ENCODE measurements around the gene SLC4A2.
A peak's percentile ranks its signal among the peaks of the same experiment; 100 is the strongest.

SLC4A2 gene

GRCh38 chr7:151046603-151047573, 12.5 kb upstream of the SLC4A2 start:
- DNase-seq: peak; percentile 74

DNA sequence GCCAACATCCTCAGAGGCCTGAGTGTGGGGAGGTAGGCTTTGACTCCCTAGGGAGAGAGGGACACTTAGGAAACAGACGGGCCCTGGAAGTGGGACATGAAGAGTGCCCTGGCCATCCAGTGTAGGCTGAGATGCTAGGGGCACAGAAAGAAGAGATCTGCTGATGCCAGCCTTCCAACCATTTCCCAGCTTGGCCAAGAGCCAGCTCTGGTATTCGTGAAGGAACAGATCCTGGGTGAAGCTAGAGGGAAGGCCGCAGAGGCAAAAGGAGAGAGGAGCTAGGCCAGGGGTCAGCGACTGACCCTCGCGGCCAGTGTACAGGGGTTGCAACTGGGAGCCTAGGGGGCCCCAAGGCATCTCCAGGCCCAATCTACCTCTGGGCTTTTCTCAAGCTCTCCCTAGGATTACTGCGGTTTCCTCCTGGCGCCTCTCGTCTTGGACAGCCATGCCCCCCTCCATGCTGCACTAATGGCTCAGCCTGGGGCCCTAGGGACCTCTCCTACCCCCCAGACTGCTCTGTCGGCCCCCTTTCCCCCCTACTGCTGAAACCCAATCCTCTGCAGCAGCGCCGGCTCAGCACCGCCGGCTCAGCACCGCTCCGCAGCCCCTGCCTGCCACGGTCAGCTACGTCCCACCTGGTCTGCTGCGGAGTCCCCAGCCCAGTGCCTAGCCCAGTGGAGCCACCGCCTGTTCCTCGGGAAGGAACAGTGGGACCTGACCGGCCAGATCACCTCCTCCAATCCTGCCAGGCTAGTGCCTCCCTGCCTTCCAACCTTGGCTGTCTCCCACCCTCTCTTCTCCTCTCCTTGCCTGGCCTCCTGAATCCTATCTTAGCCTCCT, 11.2 kb upstream of the SLC4A2 start, which contains the start of gene ASIC3:
ASIC3 (plus strand) TSS at position 556 of the 840 bp plus-strand sequence. CDS start 355 bp downstream, outside the sequence.
- no peak for DNase-seq

- no peak for DNase-seq
Observed at GRCh38 chr7:151048911-151049463, 10.4 kb upstream of the SLC4A2 start.

- peak; percentile 60 for DNase-seq
Observed at GRCh38 chr7:151051108-151051507, 8.3 kb upstream of the SLC4A2 start.

- DNase-seq: no peak
Observed at GRCh38 chr7:151053096-151053495, 6.3 kb upstream of the SLC4A2 start.

DNA sequence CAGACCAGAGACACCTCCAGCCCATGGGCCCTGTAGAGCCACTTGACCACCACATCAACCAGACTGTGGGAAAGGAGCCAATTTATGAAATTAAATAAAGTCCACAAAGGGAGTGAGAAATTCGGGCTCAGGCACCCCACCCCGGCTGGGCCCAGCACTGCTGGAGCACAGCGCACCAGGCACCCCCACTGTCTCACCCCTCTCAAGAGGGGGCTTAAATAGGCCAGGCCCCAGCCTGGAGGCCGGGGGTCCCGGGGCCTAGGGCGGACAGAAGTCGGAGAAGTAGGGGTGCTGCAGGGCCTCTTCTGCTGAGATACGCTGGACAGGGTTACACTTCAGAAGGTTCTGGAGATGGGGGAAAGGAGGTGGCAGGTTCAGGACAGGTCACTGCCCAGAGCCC, 5.6 kb upstream of the SLC4A2 start:
- no peak for DNase-seq

DNA sequence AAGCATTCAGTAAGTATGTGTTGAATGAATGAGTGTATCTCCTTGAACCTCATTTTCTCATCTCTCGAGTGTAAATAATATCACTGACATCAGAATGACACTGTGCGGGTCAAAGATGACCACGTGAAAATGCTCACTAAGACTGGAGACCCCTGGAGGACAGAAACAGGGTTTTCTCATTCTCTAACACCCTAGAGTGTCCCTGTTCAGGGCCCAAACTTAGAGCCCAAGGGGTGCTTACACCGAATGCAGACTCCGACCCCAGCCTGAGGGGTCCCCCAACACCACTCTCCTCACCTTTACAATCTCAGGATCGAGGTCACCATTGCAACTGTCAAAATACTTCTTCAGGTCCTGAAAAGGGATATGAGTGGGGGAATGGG, 3.1 kb upstream of the SLC4A2 start:
- DNase-seq: no peak

DNA sequence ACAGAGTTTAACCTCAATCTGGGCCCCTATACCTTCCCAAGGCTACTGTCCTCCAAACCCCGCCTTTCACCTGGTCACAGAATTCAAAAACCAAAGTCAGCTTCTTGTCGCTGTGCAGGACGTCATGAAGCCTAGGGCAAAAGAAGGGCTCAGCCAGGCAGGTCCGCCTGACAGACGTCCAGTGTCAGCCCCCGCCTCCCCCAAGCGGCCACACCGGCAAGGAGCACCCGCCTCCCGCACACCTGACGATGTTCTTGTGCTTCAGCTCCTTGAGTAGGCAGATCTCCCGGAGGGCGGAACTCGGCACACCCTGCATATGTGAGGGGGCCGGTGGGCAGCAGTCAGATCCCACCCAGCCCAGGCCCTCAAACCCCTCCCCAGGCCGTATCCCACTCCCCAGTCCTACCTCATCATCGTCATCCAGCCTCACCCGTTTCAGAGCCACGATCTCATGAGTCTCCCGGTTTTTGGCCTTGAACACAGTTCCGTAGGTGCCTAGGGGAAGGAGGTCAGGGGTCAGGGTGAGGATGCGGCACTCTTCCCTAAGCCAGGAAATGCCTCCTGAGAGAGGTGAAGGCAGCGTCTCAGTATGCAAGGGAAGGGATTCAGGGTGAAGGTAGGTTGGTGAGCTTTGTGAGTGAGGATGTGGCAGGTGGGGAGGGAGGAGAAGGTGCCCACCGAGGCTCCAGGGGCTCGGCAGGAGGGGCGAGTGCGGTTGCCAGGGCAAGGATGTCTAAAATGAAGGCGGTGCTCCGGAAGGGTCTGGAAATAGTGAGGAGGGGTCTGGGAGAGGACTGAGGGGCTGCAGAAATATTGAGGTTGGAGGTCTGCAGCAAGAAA, 2.5 kb upstream of the SLC4A2 start:
- no peak for DNase-seq

DNA sequence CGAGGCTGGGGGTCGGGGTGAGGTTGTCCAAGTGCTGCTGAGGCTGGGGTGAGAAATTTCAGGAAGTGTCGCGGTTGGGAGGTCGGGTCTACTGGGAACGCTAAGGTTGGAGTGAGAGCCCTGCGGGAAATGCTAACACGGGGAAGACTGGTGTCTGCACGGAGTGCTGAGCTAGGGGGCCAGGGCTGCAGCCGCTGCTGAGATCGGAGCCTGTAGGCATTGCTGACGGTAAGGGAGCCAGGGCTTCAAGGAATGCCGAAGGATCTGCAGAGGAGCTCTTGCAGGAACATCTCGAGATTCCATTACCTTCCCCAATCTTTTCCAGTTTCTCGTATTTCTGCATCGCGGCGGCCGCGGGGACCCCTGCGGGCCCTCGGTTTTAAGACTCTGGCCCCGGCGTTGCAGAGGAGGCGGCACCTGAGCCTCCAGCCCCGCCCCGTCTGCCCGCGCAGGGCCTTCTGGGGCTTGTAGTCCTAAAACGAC, 1.8 kb upstream of the SLC4A2 start, which contains the start of gene CDK5:
CDK5 (minus strand) TSS at position 392 of the 483 bp plus-strand sequence; CDS start at position 343, 49 bp downstream.
- DNase-seq: no peak

DNA sequence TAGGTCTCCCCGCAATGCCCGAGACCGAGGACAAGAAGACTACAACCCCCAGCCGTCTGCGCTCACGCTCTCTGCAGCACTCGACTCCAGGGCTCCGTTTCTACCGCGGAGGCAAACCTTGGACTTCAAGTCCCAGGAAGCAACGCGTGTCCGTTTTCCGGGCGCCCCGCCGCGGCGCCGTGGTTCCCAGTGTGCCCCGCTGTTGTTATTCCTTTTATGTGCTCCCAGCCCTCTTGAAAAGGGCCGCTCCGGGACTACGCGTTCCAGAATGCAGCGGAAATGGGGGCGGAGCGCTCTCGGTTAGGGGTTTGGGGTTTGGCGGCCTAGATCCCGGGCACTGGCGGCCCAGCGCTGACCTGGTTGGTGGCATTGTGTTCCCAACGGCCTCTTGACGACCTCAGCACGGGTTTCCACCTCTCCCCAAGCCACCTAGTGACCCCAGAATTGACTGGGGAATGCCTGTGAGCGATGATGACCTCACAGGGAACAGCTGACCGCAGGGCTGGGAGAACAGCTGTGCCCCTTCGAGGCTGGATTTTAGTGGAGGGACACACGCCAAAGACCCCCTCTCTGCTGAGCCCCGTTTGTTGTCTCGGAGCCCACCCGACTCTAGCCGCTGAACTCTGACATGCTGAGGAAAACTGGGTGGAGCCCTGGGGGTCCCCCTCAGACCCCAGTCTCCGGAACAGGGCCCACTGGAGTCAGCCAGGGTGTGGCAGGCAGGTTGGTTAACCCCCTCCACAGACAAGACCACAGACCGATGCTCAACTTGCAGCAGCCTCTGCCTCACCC, 1.2 kb upstream of the SLC4A2 start:
- DNase-seq: peak; percentile 100

GRCh38 chr7:151058781-151059366, 515 bp upstream of the SLC4A2 start:
- no peak for DNase-seq

GRCh38 chr7:151060113-151060415, 675 bp downstream of the SLC4A2 start:
- DNase-seq: no peak

GRCh38 chr7:151060416-151061212, 1.2 kb downstream of the SLC4A2 start:
- no peak for DNase-seq

DNA sequence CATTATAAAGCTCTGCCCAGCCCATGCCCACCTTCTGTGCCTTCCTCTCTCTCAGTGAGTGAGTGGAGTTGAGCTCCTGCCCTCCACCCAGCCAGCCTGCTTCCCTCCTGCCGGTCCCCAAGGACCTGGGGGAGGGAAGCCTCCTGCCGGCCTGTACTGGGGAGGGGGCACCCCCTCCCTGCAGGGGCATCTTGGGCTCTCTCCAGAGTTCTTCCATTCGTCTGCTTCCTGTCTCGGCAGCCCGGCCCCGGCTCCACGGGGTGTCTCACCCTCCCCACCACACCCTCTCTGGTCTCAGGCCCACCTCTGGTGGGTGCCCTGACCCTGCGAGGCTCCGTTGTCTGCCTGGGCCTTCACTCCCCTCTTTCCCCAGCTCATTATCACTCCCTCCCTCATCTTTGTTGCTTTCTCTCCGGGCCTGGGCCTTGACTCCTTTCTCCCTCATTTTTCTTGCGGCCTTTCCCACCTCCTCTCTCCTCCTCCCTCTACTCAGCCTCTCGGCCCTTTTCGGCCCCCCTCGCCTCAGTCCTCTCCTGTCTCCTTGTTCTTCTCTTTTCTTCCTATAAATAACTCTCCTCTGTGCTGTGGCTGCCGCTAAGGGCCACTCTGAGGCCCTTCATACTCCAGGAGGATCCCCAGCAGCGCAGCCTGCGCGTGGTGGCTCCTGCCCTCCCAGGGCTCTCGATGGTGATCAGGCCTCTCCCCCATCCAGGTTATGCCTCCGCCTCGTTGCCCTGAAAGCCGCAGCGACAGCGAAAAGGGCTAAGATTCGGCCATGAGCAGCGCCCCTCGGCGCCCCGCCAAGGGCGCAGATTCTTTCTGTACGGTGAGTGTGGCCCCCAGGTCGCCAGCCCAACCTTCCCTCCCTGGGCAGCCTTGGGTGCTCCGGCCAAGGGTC, 2.1 kb downstream of the SLC4A2 start:
- peak; percentile 35 for DNase-seq

DNA sequence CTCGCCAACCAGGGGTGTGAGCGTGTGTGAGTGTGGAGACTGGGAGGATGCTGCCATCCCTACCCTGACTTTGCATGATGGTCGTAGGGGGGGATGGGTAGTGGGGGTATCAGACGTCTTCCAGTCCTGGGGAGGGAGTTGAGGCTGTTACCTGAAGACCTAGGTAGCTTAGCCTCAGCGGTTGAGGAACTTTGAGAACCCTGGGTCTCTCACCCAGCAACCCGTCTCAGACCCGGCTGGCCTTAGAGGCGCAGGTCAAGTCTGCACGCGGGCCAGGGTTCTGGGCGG, 2.7 kb downstream of the SLC4A2 start:
- DNase-seq: no peak

- DNase-seq: peak; percentile 61
Observed at GRCh38 chr7:151062399-151063211, 3.2 kb downstream of the SLC4A2 start.

GRCh38 chr7:151063212-151063561, 3.8 kb downstream of the SLC4A2 start:
- no peak for DNase-seq

- DNase-seq: no peak
Observed at GRCh38 chr7:151064454-151064853, 5.1 kb downstream of the SLC4A2 start.

Data from fibroblast of upper back skin (primary cell).